Keratinocyte (primary cell): ENCODE measurements around the gene VPS11.

ENCODE experiments used
- CTCF ChIP-seq, 3 experiments: IDR thresholded peaks in 1 of 3; conservative IDR thresholded peaks in 1 of 3; optimal IDR thresholded peaks in 1 of 3; 2 replicates in 2 of 3; 3 replicates in 1 of 3; pipeline versions ENCODE3 to v1.5.1; 2011; ENCODE audit warnings: low read length in 3 of 3, mild to moderate bottlenecking in 3 of 3, moderate library complexity in 2 of 3, control low read depth in 1 of 3, inconsistent platforms in 1 of 3; ENCODE audit not compliant: insufficient read depth in 2 of 3; ENCODE audit errors: extremely low read depth in 1 of 3
- EZH2 ChIP-seq: IDR thresholded peaks from one replicate; pipeline ENCODE4 v1.6.1; 2012; ENCODE audit warnings: inconsistent platforms, mild to moderate bottlenecking, low read length, moderate library complexity

GRCh38 chr11:119021631-119022030, 46.0 kb upstream of the VPS11 start:
- TF ChIP-seq CTCF (optimal IDR thresholded peaks at IDR 0.05 in 1 of 3, IDR thresholded peaks at IDR 0.05 in 1 of 3, conservative IDR thresholded peaks at IDR 0.05 in 1 of 3; ENCODE audit: extremely low read depth in 1 of 3, insufficient read depth in 2 of 3, low read length in 3 of 3) (no peak), EZH2 (no peak)
